MCF 10A (cell line): ENCODE results near the gene PSME1. TPM values are rescaled to one million over a fixed set of nuclear protein-coding genes. Genes with fewer than 3 reads are reported as not detected.

Experiments used
- BruUV-seq: library from RNA; stranded (reverse); fragments of 400-500 nt; replicated peaks from 2 replicates; lab custom pipeline; 2021; lab: Mats Ljungman, UMichigan
- CTCF ChIA-PET: fragments of 300-600 bp; sonication (Branson Sonifier 250); formaldehyde crosslinking; extraction: SDS; loops from one replicate; lab custom pipeline; 2021; ENCODE audit warnings: antibody characterized with exemption, inconsistent platforms; lab: Yijun Ruan, JAX
- POLR2A ChIA-PET: fragments of 300-600, 350-650 bp; sonication (Branson Sonifier 250); formaldehyde crosslinking; extraction: SDS; loops from one replicate; lab custom pipeline; 2020; ENCODE audit warnings: antibody characterized with exemption, inconsistent platforms; lab: Yijun Ruan, JAX
- DNase-seq: peaks from one replicate; pipeline ENCODE4 v3.0.0-alpha.2; 2018; ENCODE audit not compliant: unreplicated experiment
- H3K27ac Mint-ChIP-seq: one replicate; pipeline ENCODE4 v1.8.0; 2022; ENCODE audit warnings: mild to moderate bottlenecking, low read depth, mixed read lengths; ENCODE audit not compliant: unreplicated experiment
- H3K27me3 Mint-ChIP-seq: one replicate; pipeline ENCODE4 v1.8.0; 2022; ENCODE audit warnings: mixed read lengths; ENCODE audit not compliant: insufficient read depth, unreplicated experiment
- H3K36me3 Mint-ChIP-seq: one replicate; pipeline ENCODE4 v1.8.0; 2022; ENCODE audit warnings: mild to moderate bottlenecking, moderate library complexity, mixed read lengths; ENCODE audit not compliant: insufficient read depth, unreplicated experiment
- H3K4me1 Mint-ChIP-seq: one replicate; pipeline ENCODE4 v1.8.0; 2022; ENCODE audit warnings: mixed read lengths; ENCODE audit not compliant: insufficient read depth, unreplicated experiment
- H3K4me3 Mint-ChIP-seq: one replicate; pipeline ENCODE4 v1.8.0; 2022; ENCODE audit warnings: mild to moderate bottlenecking, moderate library complexity, mixed read lengths; ENCODE audit not compliant: unreplicated experiment
- H3K9me3 Mint-ChIP-seq: one replicate; pipeline ENCODE4 v1.8.0; 2022; ENCODE audit warnings: mixed read lengths; ENCODE audit not compliant: unreplicated experiment
- intact Hi-C: fragments of 100-400 bp; cut with micrococcal nuclease; formaldehyde crosslinking; loops from 2 replicates; pipeline ENCODE4 v1.14.1; 2022
- total RNA-seq: library from RNA; stranded (reverse); gene quantifications from 2 replicates; pipeline ENCODE4 v1.2.3, GENCODE V29; 2022
- TF ChIP-seq, protein P1 (sequence below): fragments of 200-600 bp; IDR thresholded peaks from one replicate; pipeline ENCODE4 v1.8.0; 2022; ENCODE audit warnings: antibody characterized with exemption, mild to moderate bottlenecking; ENCODE audit not compliant: unreplicated experiment

The PSME1 gene
- total RNA-seq, 1 experiment from 2014 or later = 126 TPM

DNA sequence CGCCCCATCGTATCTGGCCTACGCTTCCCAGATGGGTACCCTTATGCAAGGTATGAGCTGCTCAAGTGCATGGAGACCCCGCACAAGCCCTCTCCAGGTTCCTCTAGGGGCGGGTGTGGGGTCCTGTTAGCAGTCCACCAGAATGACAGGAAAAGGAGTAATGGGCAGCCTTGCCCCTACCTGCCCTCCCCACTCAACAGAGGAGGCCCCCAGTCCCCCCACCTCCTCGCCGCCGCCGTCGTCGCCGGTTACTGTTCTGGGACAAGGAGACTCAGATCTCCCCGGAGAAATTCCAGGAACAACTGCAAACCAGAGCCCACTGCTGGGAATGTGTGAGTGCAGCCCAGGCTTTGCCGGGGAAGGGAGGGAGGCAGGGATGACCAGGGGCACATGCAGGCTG, 41.9 kb downstream of the PSME1 start:
- ChIA-PET CTCF (interaction anchor here (0.9 to 1.8 kb wide), 2 partner anchors 18 to 30 kb away, joined by 4 to 6 read pairs; no protein-coding TSS in a partner anchor), POLR2A (no interaction called here)
- TF ChIP-seq, protein P1, sequence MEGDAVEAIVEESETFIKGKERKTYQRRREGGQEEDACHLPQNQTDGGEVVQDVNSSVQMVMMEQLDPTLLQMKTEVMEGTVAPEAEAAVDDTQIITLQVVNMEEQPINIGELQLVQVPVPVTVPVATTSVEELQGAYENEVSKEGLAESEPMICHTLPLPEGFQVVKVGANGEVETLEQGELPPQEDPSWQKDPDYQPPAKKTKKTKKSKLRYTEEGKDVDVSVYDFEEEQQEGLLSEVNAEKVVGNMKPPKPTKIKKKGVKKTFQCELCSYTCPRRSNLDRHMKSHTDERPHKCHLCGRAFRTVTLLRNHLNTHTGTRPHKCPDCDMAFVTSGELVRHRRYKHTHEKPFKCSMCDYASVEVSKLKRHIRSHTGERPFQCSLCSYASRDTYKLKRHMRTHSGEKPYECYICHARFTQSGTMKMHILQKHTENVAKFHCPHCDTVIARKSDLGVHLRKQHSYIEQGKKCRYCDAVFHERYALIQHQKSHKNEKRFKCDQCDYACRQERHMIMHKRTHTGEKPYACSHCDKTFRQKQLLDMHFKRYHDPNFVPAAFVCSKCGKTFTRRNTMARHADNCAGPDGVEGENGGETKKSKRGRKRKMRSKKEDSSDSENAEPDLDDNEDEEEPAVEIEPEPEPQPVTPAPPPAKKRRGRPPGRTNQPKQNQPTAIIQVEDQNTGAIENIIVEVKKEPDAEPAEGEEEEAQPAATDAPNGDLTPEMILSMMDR = no peak
- no peaks in the 10 kb centered on the region for H3K4me1 Mint-ChIP-seq
- H3K9me3 Mint-ChIP-seq = no peaks in the 10 kb centered on the region
- no peak for DNase-seq
- H3K27me3 Mint-ChIP-seq = no peaks in the 10 kb centered on the region
- BruUV-seq = no TSS peak
- intact Hi-C loops = no loop called here
- H3K27ac Mint-ChIP-seq = no peak overlapping the region
- H3K4me3 Mint-ChIP-seq = no peak overlapping the region
- H3K36me3 Mint-ChIP-seq = peaks cover 44% of the 10 kb centered on the region

DNA sequence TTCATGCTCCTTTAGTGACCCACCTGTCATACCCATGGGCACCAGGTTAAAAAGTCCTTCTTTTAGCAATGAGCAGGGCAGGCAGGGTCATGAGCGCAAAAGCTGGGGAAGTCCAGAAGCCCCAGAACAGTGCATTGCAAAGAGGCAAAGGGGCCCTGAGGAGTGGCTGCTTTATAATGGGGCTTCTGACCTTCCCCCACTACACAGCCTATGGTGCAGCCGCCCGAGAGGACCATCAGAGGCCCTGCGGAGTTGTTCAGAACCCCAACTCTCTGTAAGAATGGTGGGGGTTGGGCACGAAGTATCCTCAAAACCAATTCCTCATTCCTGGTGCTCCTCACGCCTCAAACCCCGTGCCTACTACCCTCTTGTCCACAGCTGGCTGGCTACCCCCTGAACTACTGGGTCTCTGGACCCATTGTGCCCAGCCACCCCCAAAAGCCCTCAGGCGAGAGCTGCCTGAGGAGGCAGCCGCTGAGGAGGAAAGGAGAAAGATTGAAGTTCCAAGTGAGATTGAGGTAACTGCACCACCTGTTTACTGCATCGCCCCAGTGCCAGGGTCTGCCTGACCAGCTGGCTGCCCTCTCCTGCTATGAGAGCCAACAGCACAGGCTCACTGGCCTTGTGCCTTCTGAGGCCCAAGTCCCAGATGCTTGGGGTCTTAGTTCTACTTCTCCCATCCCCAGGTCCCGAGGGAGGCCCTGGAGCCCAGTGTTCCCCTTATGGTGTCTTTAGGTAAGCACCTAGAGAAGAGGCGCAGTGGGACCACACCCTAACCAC, 42.6 kb downstream of the PSME1 start:
- POLR2A ChIA-PET = interaction anchor here (0.6 to 2.9 kb wide), 3 partner anchors 10 to 24 kb away, joined by 3 to 8 read pairs (median 3); partner anchors contain the start of gene IPO4
- Mint-ChIP-seq H3K36me3 (peaks cover 48% of the 10 kb centered on the region), H3K27ac (no peak overlapping the region), H3K9me3 (no peaks in the 10 kb centered on the region), H3K4me3 (no peak overlapping the region), H3K27me3 (no peaks in the 10 kb centered on the region), H3K4me1 (no peaks in the 10 kb centered on the region)
- no peak for DNase-seq
- CTCF ChIA-PET = interaction anchor here (0.9 to 1.8 kb wide), 4 partner anchors 10 to 31 kb away, joined by 3 to 6 read pairs (median 4); no protein-coding TSS in a partner anchor
- BruUV-seq = no TSS peak
- TF ChIP-seq, protein P1 = no peak
- intact Hi-C loops = no loop called here

DNA sequence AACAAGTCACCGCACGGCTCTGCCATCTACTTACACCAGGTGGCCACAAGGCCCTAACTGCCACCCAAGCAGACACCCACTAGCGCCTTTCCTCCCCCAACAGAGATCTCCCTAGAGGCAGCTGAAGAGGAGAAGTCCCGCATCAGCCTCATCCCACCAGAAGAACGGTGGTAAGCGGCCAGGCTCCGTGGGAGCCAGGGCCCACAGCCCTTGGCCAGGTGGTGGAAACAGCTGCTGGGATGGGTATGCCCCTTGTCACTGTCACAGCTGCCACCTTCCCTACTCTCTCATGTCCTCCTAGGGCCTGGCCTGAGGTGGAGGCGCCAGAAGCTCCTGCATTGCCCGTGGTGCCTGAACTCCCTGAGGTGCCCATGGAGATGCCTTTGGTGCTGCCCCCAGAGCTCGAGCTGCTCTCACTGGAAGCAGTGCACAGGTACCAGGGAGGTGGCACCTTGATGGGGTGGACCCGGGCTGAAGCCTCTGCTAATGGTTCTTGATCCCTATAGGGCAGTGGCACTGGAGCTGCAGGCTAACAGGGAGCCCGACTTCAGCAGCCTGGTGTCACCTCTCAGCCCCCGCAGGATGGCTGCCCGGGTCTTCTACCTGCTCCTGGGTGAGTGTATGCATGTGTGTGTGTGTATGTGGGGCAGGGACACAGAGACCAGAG, 43.4 kb downstream of the PSME1 start:
- H3K9me3 Mint-ChIP-seq = no peaks in the 10 kb centered on the region
- no peak overlapping the region for H3K27ac Mint-ChIP-seq
- DNase-seq = no peak
- H3K27me3 Mint-ChIP-seq = no peaks in the 10 kb centered on the region
- POLR2A ChIA-PET = interaction anchor here (0.6 to 2.9 kb wide), 6 partner anchors 9 to 38 kb away, joined by 3 to 12 read pairs (median 3); partner anchors contain the start of genes EMC9, IPO4 and TM9SF1
- TF ChIP-seq, protein P1 = no peak
- no TSS peak for BruUV-seq
- H3K4me1 Mint-ChIP-seq = no peaks in the 10 kb centered on the region
- intact Hi-C loops = no loop called here
- CTCF ChIA-PET = interaction anchor here (0.6 to 2.5 kb wide), 5 partner anchors 10 to 253 kb away, joined by 3 to 22 read pairs (median 3); partner anchors contain the start of gene IRF9
- H3K4me3 Mint-ChIP-seq = no peak overlapping the region
- H3K36me3 Mint-ChIP-seq = peaks cover 50% of the 10 kb centered on the region
